Activated gamma-delta T cell treated with anti-CD3 and anti-CD28 coated beads, Interleukin-2, amount 50 U/mL, for 16 hours (primary cell): ENCODE data around the gene NUB1.

Experiments used
- DNase-seq: peaks from one replicate; pipeline ENCODE4 v3.0.0-alpha.2; 2020; ENCODE audit warnings: low read depth

The NUB1 gene

DNA sequence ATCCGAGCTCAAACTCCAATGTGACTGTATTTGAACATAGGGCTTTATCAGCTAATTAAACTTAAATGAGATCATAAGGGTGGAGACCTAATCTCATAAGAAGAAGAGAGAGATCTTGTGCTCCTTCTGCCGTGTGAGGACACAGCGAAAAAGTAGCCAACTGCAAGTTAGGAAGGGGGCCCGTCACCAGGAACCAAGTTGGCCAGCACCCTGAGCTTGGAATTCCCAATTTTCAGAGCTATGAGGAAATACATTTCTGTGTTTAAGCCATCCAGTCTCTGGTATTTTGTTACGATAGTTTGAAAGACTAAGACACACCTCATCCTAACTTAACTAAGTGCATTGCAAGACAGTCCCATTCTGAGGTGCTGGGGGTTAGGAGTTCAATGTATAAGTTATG, 82.3 kb downstream of the NUB1 start:
- DNase-seq = no peak

GRCh38 chr7:151424799-151425198, 83.2 kb downstream of the NUB1 start:
- no peak for DNase-seq

- no peak for DNase-seq
Measured at GRCh38 chr7:151425670-151426440, 84.2 kb downstream of the NUB1 start.

GRCh38 chr7:151426441-151426903, 84.9 kb downstream of the NUB1 start:
- DNase-seq = no peak

- no peak for DNase-seq
Measured at GRCh38 chr7:151426904-151427704, 85.5 kb downstream of the NUB1 start.

GRCh38 chr7:151427705-151428377, 86.2 kb downstream of the NUB1 start:
- no peak for DNase-seq
